Parathyroid adenoma (tissue), 2 donors: Measurements from ENCODE around the gene OCA2.

Experiments used
- H2AFZ ChIP-seq: fragments of 300-600 bp; sonication (generic); one replicate; pipeline ENCODE4 v1.7.0; 2017; ENCODE audit warnings: antibody characterized with exemption, mild to moderate bottlenecking
- H3K27ac ChIP-seq: fragments of 300-600 bp; sonication (generic); one replicate; pipeline ENCODE4 v1.7.0; 2017
- H3K27me3 ChIP-seq: fragments of 300-600 bp; sonication (generic); one replicate; pipeline ENCODE4 v1.7.0; 2017; ENCODE audit warnings: low read length; ENCODE audit not compliant: control insufficient read depth, insufficient read depth
- H3K36me3 ChIP-seq: fragments of 300-600 bp; sonication (generic); one replicate; pipeline ENCODE4 v1.7.0; 2017; ENCODE audit warnings: low read length; ENCODE audit not compliant: control insufficient read depth, insufficient read depth
- H3K4me1 ChIP-seq: fragments of 300-600 bp; sonication (generic); one replicate; pipeline ENCODE4 v1.7.0; 2017; ENCODE audit warnings: control low read depth
- H3K4me2 ChIP-seq: fragments of 300-600 bp; sonication (generic); one replicate; pipeline ENCODE4 v1.7.0; 2017; ENCODE audit warnings: low read length
- H3K4me3 ChIP-seq: fragments of 300-600 bp; sonication (generic); one replicate; pipeline ENCODE4 v1.7.0; 2017; ENCODE audit warnings: low read depth, low read length
- H3K79me2 ChIP-seq: fragments of 300-600 bp; sonication (generic); one replicate; pipeline ENCODE4 v1.7.0; 2017; ENCODE audit warnings: control low read depth
- H3K9ac ChIP-seq: fragments of 300-600 bp; sonication (generic); one replicate; pipeline ENCODE4 v1.7.0; 2017; ENCODE audit warnings: mild to moderate bottlenecking
- H3K9me3 ChIP-seq: fragments of 300-600 bp; sonication (generic); one replicate; pipeline ENCODE4 v1.7.0; 2017; ENCODE audit warnings: low read length; ENCODE audit not compliant: control insufficient read depth
- CTCF ChIP-seq: fragments of 300-600 bp; sonication (generic); IDR thresholded peaks from one replicate; pipeline ENCODE4 v1.7.0; 2017; ENCODE audit warnings: antibody characterized with exemption, mild to moderate bottlenecking
- donor health status: primary hyperparathyroidism.

The OCA2 gene

GRCh38 chr15:28027714-28028076 lies 71.4 kb downstream of the OCA2 start:
- no peak overlapping the region for H3K4me3 ChIP-seq
- no peak overlapping the region for H3K27ac ChIP-seq
- no peaks in the 10 kb centered on the region for H3K79me2 ChIP-seq
- H3K9ac ChIP-seq: no peak overlapping the region
- H3K9me3 ChIP-seq: no peaks in the 10 kb centered on the region
- no peaks in the 10 kb centered on the region for H3K27me3 ChIP-seq
- H3K4me1 ChIP-seq: no peaks in the 10 kb centered on the region
- H3K36me3 ChIP-seq: no peaks in the 10 kb centered on the region
- no peak for TF ChIP-seq CTCF
- no peak overlapping the region for H2AFZ ChIP-seq
- no peak overlapping the region for H3K4me2 ChIP-seq

- H3K27ac ChIP-seq: no peak overlapping the region
- no peaks in the 10 kb centered on the region for H3K79me2 ChIP-seq
- no peaks in the 10 kb centered on the region for H3K4me1 ChIP-seq
- no peaks in the 10 kb centered on the region for H3K36me3 ChIP-seq
- TF ChIP-seq CTCF: no peak
- no peak overlapping the region for H3K4me3 ChIP-seq
- H3K27me3 ChIP-seq: no peaks in the 10 kb centered on the region
- H3K9me3 ChIP-seq: no peaks in the 10 kb centered on the region
- no peak overlapping the region for H2AFZ ChIP-seq
- H3K9ac ChIP-seq: no peak overlapping the region
- H3K4me2 ChIP-seq: no peak overlapping the region
These were observed 72.1 kb downstream of the OCA2 start for GRCh38 chr15:28026764-28027713.

- Histone ChIP-seq H3K27ac (no peak overlapping the region), H3K36me3 (no peaks in the 10 kb centered on the region), H3K9me3 (no peaks in the 10 kb centered on the region), H3K9ac (no peak overlapping the region), H3K4me3 (no peak overlapping the region), H3K4me1 (no peaks in the 10 kb centered on the region), H3K4me2 (no peak overlapping the region), H3K27me3 (no peaks in the 10 kb centered on the region), H3K79me2 (no peaks in the 10 kb centered on the region), H2AFZ (no peak overlapping the region)
- no peak for TF ChIP-seq CTCF
These were observed 72.9 kb downstream of the OCA2 start for GRCh38 chr15:28026221-28026620.

GRCh38 chr15:28025413-28025812 lies 73.7 kb downstream of the OCA2 start:
- no peak overlapping the region for H3K4me3 ChIP-seq
- no peak overlapping the region for H3K9ac ChIP-seq
- H3K9me3 ChIP-seq: no peaks in the 10 kb centered on the region
- no peaks in the 10 kb centered on the region for H3K36me3 ChIP-seq
- H2AFZ ChIP-seq: no peak overlapping the region
- no peaks in the 10 kb centered on the region for H3K4me1 ChIP-seq
- TF ChIP-seq CTCF: no peak
- H3K27me3 ChIP-seq: no peaks in the 10 kb centered on the region
- no peaks in the 10 kb centered on the region for H3K79me2 ChIP-seq
- no peak overlapping the region for H3K4me2 ChIP-seq
- H3K27ac ChIP-seq: no peak overlapping the region

GRCh38 chr15:28024889-28025250 lies 74.2 kb downstream of the OCA2 start:
- H3K27me3 ChIP-seq: no peaks in the 10 kb centered on the region
- H2AFZ ChIP-seq: no peak overlapping the region
- no peak overlapping the region for H3K4me2 ChIP-seq
- no peak for TF ChIP-seq CTCF
- no peak overlapping the region for H3K9ac ChIP-seq
- no peak overlapping the region for H3K27ac ChIP-seq
- H3K36me3 ChIP-seq: no peaks in the 10 kb centered on the region
- H3K9me3 ChIP-seq: no peaks in the 10 kb centered on the region
- no peaks in the 10 kb centered on the region for H3K79me2 ChIP-seq
- no peaks in the 10 kb centered on the region for H3K4me1 ChIP-seq
- no peak overlapping the region for H3K4me3 ChIP-seq
